Erythroblast (primary cell): ENCODE results near the gene TMPRSS12.

Experiments
- GATA1 ChIP-seq: IDR thresholded peaks from 2 replicates; pipeline ENCODE4 v1.6.1; 2011; ENCODE audit warnings: low read depth, mild to moderate bottlenecking, control low read depth, low read length, moderate library complexity
- POLR2A ChIP-seq: IDR thresholded peaks from 2 replicates; pipeline ENCODE4 v1.6.1; 2011; ENCODE audit warnings: mild to moderate bottlenecking, low read length

- TF ChIP-seq POLR2A (no peak), GATA1 (no peak)
Observed at GRCh38 chr12:50822082-50822481, 20.6 kb upstream of the TMPRSS12 start.
